Endodermal cell (in vitro differentiated cells): ENCODE data around the gene MTUS2. TPM values are rescaled to one million over a fixed set of nuclear protein-coding genes. Genes with fewer than 3 reads are reported as not detected.
"Not testable (repeated sequence)": the region's sequence is repeated elsewhere in the genome, so short reads cannot be mapped to it uniquely, and the experiment has no call there.

Source experiments
- DNase-seq: peaks from one replicate; pipeline ENCODE4 v3.0.0-alpha.2; 2017
- H3K27ac ChIP-seq: 2 replicates; pipeline ENCODE4 v1.5.1; 2013; ENCODE audit warnings: mild to moderate bottlenecking, low read depth, low read length, moderate library complexity
- H3K27me3 ChIP-seq: 2 replicates; pipeline ENCODE4 v1.6.1; 2013; ENCODE audit warnings: mild to moderate bottlenecking, low read length, moderate library complexity; ENCODE audit not compliant: insufficient read depth, control insufficient read depth, poor library complexity, severe bottlenecking
- H3K36me3 ChIP-seq: 2 replicates; pipeline ENCODE4 v1.7.0; 2013; ENCODE audit warnings: mild to moderate bottlenecking, low read length, moderate library complexity; ENCODE audit not compliant: control insufficient read depth, insufficient read depth
- H3K4me1 ChIP-seq: one replicate; pipeline ENCODE4 v1.7.0; 2013; ENCODE audit warnings: low read length; ENCODE audit not compliant: control insufficient read depth, insufficient read depth
- H3K4me3 ChIP-seq: 2 replicates; pipeline ENCODE4 v1.5.1; 2013; ENCODE audit warnings: mild to moderate bottlenecking, low read length, moderate library complexity
- H3K9ac ChIP-seq: 2 replicates; pipeline ENCODE4 v1.6.1; 2013; ENCODE audit warnings: mild to moderate bottlenecking, low read length, moderate library complexity; ENCODE audit not compliant: poor library complexity, severe bottlenecking; ENCODE audit errors: extremely low read depth
- H3K9me3 ChIP-seq: 2 replicates; pipeline ENCODE4 v1.6.1; 2013; ENCODE audit warnings: mild to moderate bottlenecking, low read length, moderate library complexity; ENCODE audit not compliant: control insufficient read depth
- H3K27ac Mint-ChIP-seq: 2 replicates; pipeline ENCODE4 v1.8.0; 2020; ENCODE audit warnings: mixed read lengths
- H3K27me3 Mint-ChIP-seq: 2 replicates; pipeline ENCODE4 v1.8.0; 2021; ENCODE audit warnings: mild to moderate bottlenecking, mixed read lengths; ENCODE audit not compliant: insufficient read depth
- H3K36me3 Mint-ChIP-seq: 2 replicates; pipeline ENCODE4 v1.8.0; 2020; ENCODE audit warnings: low read depth, mixed read lengths
- H3K4me1 Mint-ChIP-seq: 2 replicates; pipeline ENCODE4 v1.8.0; 2020; ENCODE audit warnings: mixed read lengths
- H3K4me3 Mint-ChIP-seq: 2 replicates; pipeline ENCODE4 v1.8.0; 2020; ENCODE audit warnings: mild to moderate bottlenecking, moderate library complexity, mixed read lengths
- H3K9me3 Mint-ChIP-seq: 2 replicates; pipeline ENCODE4 v1.8.0; 2020; ENCODE audit warnings: mild to moderate bottlenecking, mixed read lengths
- WGBS, 2 experiments: methylation state at CpG; one replicate each; pipeline versions ENCODE4 v1.1.5 to v1.1.7; 2013; ENCODE audit warnings: missing lambda C conversion rate in 2 of 2, mixed read lengths in 1 of 2; ENCODE audit not compliant: insufficient coverage in 1 of 2, insufficient read length in 1 of 2; 5-methylcytosine and 5-hydroxymethylcytosine counted together
- total RNA-seq, 2 donors: library from RNA; stranded (reverse); fragmentation: NEBNext Ultra II Directional in 1 of 2; extraction: Animal tissue kit (Norgen Biotek cat#: 25700) in 1 of 2; gene quantifications; 2 replicates in 1 of 2; 3 replicates in 1 of 2; pipeline ENCODE4 v1.2.1, GENCODE V29; 2021
- TF ChIP-seq, protein P1 (sequence below): fragments of 200-600 bp; sonication (generic); conservative IDR thresholded peaks from 2 replicates; pipeline ENCODE4 v1.5.0; 2021; ENCODE audit warnings: antibody characterized with exemption, mild to moderate bottlenecking

Gene MTUS2
- total RNA-seq, 2 donors from 2014 or later = 1.2 to 1.3 TPM

DNA sequence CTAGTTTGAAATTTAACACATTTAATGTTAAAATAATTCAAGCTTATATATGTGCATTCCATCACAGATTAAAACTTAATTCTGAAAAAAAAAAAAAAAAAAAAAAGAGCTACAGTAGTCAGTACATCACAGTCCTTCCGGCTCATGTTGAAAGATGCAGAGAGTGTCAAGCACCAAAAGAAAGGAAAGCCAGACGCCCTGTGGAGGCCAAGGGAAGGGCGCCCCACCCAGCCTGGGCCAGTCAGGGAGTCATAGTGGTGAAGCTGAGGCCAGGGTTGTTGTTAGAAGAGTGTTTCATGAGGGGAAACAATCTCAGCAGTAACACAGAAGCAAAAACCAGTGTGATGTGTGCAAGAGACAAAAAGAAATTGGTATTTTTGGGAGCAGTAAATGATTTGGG, 375.3 kb downstream of the MTUS2 start:
- DNase-seq = no peak
- Mint-ChIP-seq H3K4me3 (no peak overlapping the region), H3K4me1 (no peaks in the 10 kb centered on the region), H3K27me3 (no peaks in the 10 kb centered on the region), H3K9me3 (peaks cover 41% of the 10 kb centered on the region), H3K27ac (no peak overlapping the region), H3K36me3 (no peaks in the 10 kb centered on the region)
- H3K27ac ChIP-seq = no peak overlapping the region
- H3K9me3 ChIP-seq = peaks cover 21% of the 10 kb centered on the region
- 43 to 49% methylated on average over 2 to 3 of the region's 3 CpGs for WGBS, 2 experiments
- no peak overlapping the region for H3K4me3 ChIP-seq
- H3K36me3 ChIP-seq = no peaks in the 10 kb centered on the region
- no peaks in the 10 kb centered on the region for H3K27me3 ChIP-seq
- no peak overlapping the region for H3K9ac ChIP-seq
- TF ChIP-seq, protein P1, sequence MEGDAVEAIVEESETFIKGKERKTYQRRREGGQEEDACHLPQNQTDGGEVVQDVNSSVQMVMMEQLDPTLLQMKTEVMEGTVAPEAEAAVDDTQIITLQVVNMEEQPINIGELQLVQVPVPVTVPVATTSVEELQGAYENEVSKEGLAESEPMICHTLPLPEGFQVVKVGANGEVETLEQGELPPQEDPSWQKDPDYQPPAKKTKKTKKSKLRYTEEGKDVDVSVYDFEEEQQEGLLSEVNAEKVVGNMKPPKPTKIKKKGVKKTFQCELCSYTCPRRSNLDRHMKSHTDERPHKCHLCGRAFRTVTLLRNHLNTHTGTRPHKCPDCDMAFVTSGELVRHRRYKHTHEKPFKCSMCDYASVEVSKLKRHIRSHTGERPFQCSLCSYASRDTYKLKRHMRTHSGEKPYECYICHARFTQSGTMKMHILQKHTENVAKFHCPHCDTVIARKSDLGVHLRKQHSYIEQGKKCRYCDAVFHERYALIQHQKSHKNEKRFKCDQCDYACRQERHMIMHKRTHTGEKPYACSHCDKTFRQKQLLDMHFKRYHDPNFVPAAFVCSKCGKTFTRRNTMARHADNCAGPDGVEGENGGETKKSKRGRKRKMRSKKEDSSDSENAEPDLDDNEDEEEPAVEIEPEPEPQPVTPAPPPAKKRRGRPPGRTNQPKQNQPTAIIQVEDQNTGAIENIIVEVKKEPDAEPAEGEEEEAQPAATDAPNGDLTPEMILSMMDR = peak; percentile 24
- H3K4me1 ChIP-seq = no peaks in the 10 kb centered on the region

DNA sequence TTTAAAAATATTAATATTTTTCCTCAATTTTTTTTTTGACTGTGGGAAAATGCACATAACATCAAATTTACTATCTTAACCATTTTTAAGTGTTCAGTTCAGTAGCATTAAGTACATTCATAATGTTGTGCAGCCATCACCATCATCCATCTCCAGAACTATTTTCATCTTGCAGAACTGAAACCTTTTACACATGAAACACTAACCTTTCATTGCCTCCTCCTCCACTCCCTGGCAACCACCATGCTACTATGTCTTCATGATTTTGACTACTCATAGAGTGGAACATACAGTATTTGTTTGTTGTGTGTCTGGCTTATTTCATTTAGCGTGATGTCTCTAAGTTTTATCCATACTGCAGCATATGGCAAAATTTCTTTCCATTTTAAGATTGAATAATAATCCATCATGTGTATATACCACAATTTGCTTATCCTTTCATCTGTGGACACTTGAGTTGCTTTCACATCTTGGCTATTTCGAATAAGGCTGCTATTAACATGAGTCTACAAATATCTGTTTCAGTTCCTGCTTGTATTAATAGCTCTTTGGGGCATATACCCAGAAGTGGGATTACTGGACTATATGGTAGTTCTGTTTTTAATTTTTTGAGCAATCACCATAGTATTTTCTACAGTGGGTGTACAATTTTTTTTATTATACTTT, 376.4 kb downstream of the MTUS2 start:
- Mint-ChIP-seq H3K9me3 (peaks cover 43% of the 10 kb centered on the region), H3K27me3 (no peaks in the 10 kb centered on the region), H3K4me1 (no peaks in the 10 kb centered on the region), H3K27ac (no peak overlapping the region), H3K4me3 (no peak overlapping the region), H3K36me3 (no peaks in the 10 kb centered on the region)
- Histone ChIP-seq H3K4me1 (no peaks in the 10 kb centered on the region), H3K36me3 (no peaks in the 10 kb centered on the region), H3K9ac (no peak overlapping the region), H3K4me3 (no peak overlapping the region), H3K9me3 (peaks cover 21% of the 10 kb centered on the region), H3K27me3 (no peaks in the 10 kb centered on the region), H3K27ac (no peak overlapping the region)
- TF ChIP-seq, protein P1 = no peak
- WGBS, 2 experiments = 44 to 56% methylated on average over 1 to 2 of the region's 2 CpGs
- no peak for DNase-seq

DNA sequence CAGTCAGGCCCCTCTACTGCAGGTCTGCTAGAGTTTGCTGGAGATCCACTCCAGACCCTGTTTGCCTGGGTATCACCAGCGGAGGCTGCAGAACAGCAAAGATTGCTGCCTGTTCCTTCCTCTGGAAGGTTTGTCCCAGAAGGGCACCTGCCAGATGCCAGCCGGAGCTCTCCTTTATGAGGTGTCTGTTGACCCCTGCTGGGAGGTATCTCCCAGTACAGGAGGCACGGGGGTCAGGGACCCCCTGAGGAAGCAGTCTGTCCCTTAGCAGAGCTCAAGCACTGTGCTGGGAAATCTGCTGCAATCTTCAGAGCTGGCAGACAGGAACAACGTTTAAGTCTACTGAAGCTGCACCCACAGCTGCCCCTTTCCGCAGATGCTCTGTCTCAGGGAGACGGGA, 382.6 kb downstream of the MTUS2 start:
- not testable (repeated sequence) for H3K36me3 Mint-ChIP-seq, H3K4me3 ChIP-seq, H3K4me1 ChIP-seq, H3K9ac ChIP-seq, DNase-seq, H3K4me1 Mint-ChIP-seq, H3K27ac ChIP-seq, H3K27ac Mint-ChIP-seq, H3K36me3 ChIP-seq, H3K27me3 ChIP-seq, H3K4me3 Mint-ChIP-seq, H3K27me3 Mint-ChIP-seq
- 82 to 85% methylated on average over 3 to 6 of the region's 6 CpGs for WGBS, 2 experiments
- H3K9me3 Mint-ChIP-seq = peaks cover 38% of the 10 kb centered on the region
- H3K9me3 ChIP-seq = peaks cover 14% of the 10 kb centered on the region

DNA sequence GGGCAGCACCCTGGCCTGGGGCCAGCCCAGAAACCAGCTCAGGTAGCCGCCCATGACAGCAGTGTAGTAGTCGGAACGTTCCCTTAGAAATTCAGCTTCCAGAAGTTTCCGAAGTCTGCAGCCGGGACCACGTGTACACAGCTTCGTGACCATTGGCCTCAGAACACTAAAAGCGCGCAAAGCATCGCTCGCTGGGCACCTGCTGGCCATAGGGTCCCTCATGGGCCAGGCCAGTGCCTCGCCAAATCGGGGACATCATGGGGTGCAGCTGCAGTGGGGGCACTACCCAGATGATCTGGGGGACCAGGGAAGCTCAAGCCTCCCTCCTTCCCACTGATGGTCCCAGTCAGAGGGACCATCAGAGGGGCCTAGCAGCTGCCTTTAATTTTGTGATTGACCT, 384.5 kb downstream of the MTUS2 start:
- H3K27ac ChIP-seq = no peak overlapping the region
- H3K4me3 Mint-ChIP-seq = no peak overlapping the region
- no peaks in the 10 kb centered on the region for H3K36me3 ChIP-seq
- H3K4me3 ChIP-seq = no peak overlapping the region
- H3K4me1 Mint-ChIP-seq = no peaks in the 10 kb centered on the region
- H3K27me3 ChIP-seq = no peaks in the 10 kb centered on the region
- H3K36me3 Mint-ChIP-seq = no peaks in the 10 kb centered on the region
- WGBS, 2 experiments = 87 to 91% methylated on average over 13 of the region's 13 CpGs
- no peaks in the 10 kb centered on the region for H3K4me1 ChIP-seq
- H3K9me3 ChIP-seq = peaks cover 27% of the 10 kb centered on the region
- no peak overlapping the region for H3K9ac ChIP-seq
- TF ChIP-seq, protein P1 = no peak
- H3K9me3 Mint-ChIP-seq = peaks cover 28% of the 10 kb centered on the region
- no peak overlapping the region for H3K27ac Mint-ChIP-seq
- H3K27me3 Mint-ChIP-seq = no peaks in the 10 kb centered on the region
- DNase-seq = no peak
